GM19238 (cell line): ENCODE measurements around the gene GRPR.
"Not testable (repeated sequence)": the region's sequence is repeated elsewhere in the genome, so short reads cannot be mapped to it uniquely, and the experiment has no call there.

Experiments
- DNase-seq: peaks from one replicate; pipeline ENCODE4 v3.0.0; 2011; ENCODE audit warnings: low spot score; ENCODE audit not compliant: insufficient read length

GRPR gene

DNA sequence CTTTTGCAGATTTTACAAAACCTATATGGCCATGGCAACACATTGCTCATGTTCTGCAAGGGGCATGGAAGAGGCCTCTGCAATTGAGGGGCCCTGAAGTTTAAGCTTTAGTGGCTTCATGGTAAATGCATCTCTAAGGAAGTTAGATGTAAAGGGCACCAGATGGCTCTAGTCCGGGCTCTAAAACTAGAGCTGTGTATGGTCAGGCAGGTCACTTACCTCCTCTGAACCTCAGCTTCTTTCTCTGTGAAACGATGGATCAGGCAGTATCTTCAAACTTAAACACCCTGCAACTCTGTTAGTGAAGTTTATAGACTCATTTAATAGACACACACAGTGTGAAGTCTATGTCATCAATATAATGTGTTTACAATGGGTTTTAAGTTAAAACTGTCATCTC lies 53.9 kb downstream of the GRPR start:
- no peak for DNase-seq

DNA sequence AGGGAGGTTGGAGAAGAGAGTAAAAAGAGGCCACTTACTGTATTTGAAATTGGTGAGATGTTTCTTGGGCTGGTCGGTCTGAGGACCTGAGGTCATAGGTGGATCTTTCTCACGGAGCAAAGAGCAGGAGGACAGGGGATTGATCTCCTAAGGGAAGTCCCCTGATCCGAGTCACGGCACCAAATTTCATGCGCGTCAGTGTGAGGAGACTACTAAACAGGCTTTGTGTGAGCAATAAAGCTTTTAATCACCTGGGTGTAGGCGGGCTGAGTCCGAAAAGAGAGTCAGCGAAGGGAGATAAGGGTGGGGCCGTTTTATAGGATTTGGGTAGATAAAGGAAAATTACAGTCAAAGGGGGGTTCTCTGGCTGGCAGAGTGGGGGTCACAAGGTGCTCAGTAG lies 60.5 kb downstream of the GRPR start:
- DNase-seq = not testable (repeated sequence)

DNA sequence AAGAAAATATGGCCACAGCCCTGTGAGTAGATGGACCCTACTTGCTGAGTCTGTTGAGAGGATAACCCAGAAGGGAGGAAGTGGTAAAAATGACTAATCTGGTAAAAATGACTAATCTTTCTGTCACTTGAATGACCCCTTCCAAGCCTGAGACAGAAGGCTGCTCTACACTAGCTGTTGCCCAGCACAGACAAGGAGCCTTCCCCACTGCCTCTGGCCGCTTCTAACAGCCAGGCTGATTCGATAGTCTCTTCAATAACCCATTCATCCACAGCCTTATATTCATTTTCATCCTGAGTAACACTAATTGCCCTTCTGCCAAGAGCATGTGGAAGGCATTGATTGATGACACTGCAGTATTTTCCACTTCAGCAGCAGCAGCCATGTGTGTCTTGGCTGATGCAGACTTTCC lies 62.4 kb downstream of the GRPR start:
- peak; percentile 22 for DNase-seq

DNA sequence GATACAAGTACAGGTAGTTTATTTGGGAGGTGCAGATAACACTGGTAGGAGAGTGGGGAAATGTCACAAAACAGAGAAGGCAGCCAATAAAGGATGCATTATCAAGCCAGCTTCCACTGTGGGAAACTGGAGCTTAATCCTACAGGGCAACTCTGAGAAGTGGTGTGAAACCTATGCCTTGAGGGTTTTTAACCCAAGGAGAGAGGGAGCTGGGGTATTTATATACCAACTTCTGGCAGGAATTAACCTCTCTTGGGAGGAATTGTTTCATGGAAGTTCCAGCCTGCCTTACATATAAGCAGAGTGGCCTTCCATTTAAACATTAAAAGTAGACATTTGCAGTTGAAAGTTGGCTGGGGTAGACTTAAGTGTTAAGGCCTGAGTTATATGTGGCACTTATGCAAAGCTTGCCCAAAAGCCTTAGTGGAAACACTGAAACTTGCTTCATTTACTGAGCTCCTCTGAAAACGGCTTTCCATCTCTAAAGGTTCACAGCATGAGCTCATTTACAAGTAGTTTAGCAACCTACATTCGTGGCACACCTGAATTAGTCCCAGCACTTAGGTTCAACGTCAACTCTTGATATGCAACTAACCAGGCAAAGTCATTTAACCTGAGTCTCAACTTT lies 63.1 kb downstream of the GRPR start:
- DNase-seq = no peak

- no peak for DNase-seq
Measured at GRCh38 chrX:16187024-16187760, 63.8 kb downstream of the GRPR start.

DNA sequence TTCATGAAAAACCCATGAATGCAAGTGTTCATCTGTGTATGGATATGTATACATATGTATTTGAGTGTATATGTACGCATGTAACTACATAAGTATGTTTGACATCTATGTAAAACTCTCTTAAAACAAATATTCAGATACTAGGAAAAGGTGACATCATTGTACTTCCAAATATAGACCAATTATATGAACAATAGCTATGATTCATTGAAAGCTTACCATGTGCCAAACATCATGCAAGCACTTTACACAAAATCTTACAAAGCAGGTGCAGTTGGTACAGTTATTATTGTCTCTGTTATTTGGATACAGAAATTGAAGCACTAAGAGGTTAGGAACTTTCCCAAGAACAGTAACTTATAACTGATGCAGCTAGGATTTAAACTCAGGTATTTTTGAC lies 65.3 kb downstream of the GRPR start:
- DNase-seq = no peak

- DNase-seq = no peak
Measured at GRCh38 chrX:16191605-16192004, 68.2 kb downstream of the GRPR start.

DNA sequence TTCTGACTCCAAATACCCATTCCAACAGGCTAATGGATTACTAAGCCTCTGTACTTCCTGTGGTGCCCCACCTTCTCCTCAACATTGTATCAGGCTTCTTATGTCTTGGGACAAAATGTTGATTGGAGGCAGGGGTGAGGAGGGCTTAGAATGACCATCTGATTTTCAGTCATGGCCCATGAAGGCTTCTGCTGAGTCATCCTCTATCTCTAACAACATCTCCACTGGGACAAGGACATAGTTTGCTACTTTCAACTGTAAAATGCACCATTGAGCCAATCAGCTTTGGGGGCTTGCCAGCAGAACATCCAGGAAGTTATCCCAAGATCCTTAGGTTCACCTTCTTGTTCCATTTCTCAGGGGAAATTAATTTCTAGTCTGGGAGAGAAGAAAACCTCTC lies 73.5 kb downstream of the GRPR start:
- DNase-seq = no peak

DNA sequence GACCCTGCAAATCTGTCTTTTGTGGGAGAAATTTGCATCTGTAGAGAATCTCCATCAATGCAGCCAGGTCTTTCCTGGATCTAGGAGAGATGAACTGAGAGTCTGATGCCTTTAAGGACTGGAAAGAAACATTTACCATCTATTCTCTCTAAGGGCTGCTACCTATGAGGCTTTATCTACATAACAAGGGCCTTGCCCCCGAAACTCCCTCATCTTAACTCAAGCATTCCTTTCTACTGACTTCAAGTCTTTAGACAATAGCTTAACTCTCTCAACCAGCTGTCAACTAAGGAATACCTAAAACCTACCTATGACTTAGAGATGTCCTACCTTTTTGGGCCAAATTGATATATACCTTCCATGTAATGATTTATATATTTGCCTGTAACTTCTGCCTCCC lies 76.0 kb downstream of the GRPR start:
- no peak for DNase-seq

- no peak for DNase-seq
Measured at GRCh38 chrX:16202943-16203342, 79.6 kb downstream of the GRPR start.
